ENCODE data around the gene HLA-DPA1. TPM values are rescaled to one million over a fixed set of nuclear protein-coding genes. Genes with fewer than 3 reads are reported as not detected.

The HLA-DPA1 gene
- polyA plus RNA-seq, 1 experiment: 12.1 TPM

GRCh38 chr6:33108307-33108706 lies 34.9 kb upstream of the HLA-DPA1 start:
- ChIA-PET POLR2A (no interaction called here), CTCF (interaction anchor here (0.5 kb wide), 1 partner anchor 65 kb away, joined by 3 read pairs; no protein-coding TSS in a partner anchor)
- Histone ChIP-seq H3K36me3 (ENCODE audit: control insufficient read depth, insufficient read depth, low read length) (no peaks in the 10 kb centered on the region), H3K27me3 (ENCODE audit: control insufficient read depth, insufficient read depth, low read length) (peaks cover 12% of the 10 kb centered on the region), H3K4me3 (ENCODE audit: low read depth, low read length) (no peak overlapping the region)
- TF ChIP-seq CTCF (IDR thresholded peaks at IDR 0.05; ENCODE audit: insufficient read depth, low read depth, low read length): no peak
- DNase-seq (ENCODE audit: low read depth): no peak

- H3K36me3 ChIP-seq (ENCODE audit: control insufficient read depth, insufficient read depth, low read length): no peaks in the 10 kb centered on the region
- peaks cover 8% of the 10 kb centered on the region for H3K27me3 ChIP-seq (ENCODE audit: control insufficient read depth, insufficient read depth, low read length)
These were observed 34.2 kb upstream of the HLA-DPA1 start for GRCh38 chr6:33107641-33108040.

GRCh38 chr6:33105916-33106871 lies 32.7 kb upstream of the HLA-DPA1 start:
- Histone ChIP-seq H3K27me3 (ENCODE audit: control insufficient read depth, insufficient read depth, low read length) (peaks cover 8% of the 10 kb centered on the region), H3K4me3 (ENCODE audit: low read depth, low read length) (no peak overlapping the region), H3K36me3 (ENCODE audit: control insufficient read depth, insufficient read depth, low read length) (no peaks in the 10 kb centered on the region)
- CTCF ChIA-PET: interaction anchor here (1.0 kb wide), 1 partner anchor 11 kb away, joined by 4 read pairs; no protein-coding TSS in a partner anchor
- POLR2A ChIA-PET: no interaction called here
- no peak for TF ChIP-seq CTCF (IDR thresholded peaks at IDR 0.05; ENCODE audit: insufficient read depth, low read depth, low read length)
- DNase-seq (ENCODE audit: low read depth): no peak

More at GRCh38 chr6:33107641-33108040, 34.2 kb upstream of the HLA-DPA1 start:
- ChIA-PET POLR2A (no interaction called here), CTCF (no interaction called here)
- no peak for TF ChIP-seq CTCF (IDR thresholded peaks at IDR 0.05; ENCODE audit: insufficient read depth, low read depth, low read length)
- DNase-seq (ENCODE audit: low read depth): no peak
- H3K4me3 ChIP-seq (ENCODE audit: low read depth, low read length): no peak overlapping the region

GRCh38 chr6:33105386-33105785 lies 31.9 kb upstream of the HLA-DPA1 start:
- H3K27me3 ChIP-seq (ENCODE audit: control insufficient read depth, insufficient read depth, low read length): peaks cover 8% of the 10 kb centered on the region
- no peak for DNase-seq (ENCODE audit: low read depth)
- no peak overlapping the region for H3K4me3 ChIP-seq (ENCODE audit: low read depth, low read length)
- ChIA-PET POLR2A (no interaction called here), CTCF (no interaction called here)
- no peaks in the 10 kb centered on the region for H3K36me3 ChIP-seq (ENCODE audit: control insufficient read depth, insufficient read depth, low read length)
- TF ChIP-seq CTCF (IDR thresholded peaks at IDR 0.05; ENCODE audit: insufficient read depth, low read depth, low read length): no peak

GRCh38 chr6:33104887-33105286 lies 31.4 kb upstream of the HLA-DPA1 start:
- Histone ChIP-seq H3K36me3 (ENCODE audit: control insufficient read depth, insufficient read depth, low read length) (no peaks in the 10 kb centered on the region), H3K4me3 (ENCODE audit: low read depth, low read length) (no peak overlapping the region), H3K27me3 (ENCODE audit: control insufficient read depth, insufficient read depth, low read length) (peaks cover 8% of the 10 kb centered on the region)
- no peak for TF ChIP-seq CTCF (IDR thresholded peaks at IDR 0.05; ENCODE audit: insufficient read depth, low read depth, low read length)
- DNase-seq (ENCODE audit: low read depth): no peak
- CTCF ChIA-PET: no interaction called here
- POLR2A ChIA-PET: no interaction called here

Data from BJ (cell line).